Activated naive CD4-positive, alpha-beta T cell treated with anti-CD3 and anti-CD28 coated beads, Interleukin-2, amount 10 ng/mL, durations not matched to agents 5 hours and 36 hours (primary cell): ENCODE data around the gene SERTAD2. TPM values are rescaled to one million over a fixed set of nuclear protein-coding genes. Genes with fewer than 3 reads are reported as not detected.

Source experiments
- total RNA-seq, 2 experiments: library from RNA; stranded (reverse); gene quantifications; one replicate each; pipeline ENCODE4 v1.2.3, GENCODE V29; 2021

The SERTAD2 gene, protein sequence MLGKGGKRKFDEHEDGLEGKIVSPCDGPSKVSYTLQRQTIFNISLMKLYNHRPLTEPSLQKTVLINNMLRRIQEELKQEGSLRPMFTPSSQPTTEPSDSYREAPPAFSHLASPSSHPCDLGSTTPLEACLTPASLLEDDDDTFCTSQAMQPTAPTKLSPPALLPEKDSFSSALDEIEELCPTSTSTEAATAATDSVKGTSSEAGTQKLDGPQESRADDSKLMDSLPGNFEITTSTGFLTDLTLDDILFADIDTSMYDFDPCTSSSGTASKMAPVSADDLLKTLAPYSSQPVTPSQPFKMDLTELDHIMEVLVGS
- total RNA-seq, result 10 to 100 TPM; 17.3 to 18.1 TPM

DNA sequence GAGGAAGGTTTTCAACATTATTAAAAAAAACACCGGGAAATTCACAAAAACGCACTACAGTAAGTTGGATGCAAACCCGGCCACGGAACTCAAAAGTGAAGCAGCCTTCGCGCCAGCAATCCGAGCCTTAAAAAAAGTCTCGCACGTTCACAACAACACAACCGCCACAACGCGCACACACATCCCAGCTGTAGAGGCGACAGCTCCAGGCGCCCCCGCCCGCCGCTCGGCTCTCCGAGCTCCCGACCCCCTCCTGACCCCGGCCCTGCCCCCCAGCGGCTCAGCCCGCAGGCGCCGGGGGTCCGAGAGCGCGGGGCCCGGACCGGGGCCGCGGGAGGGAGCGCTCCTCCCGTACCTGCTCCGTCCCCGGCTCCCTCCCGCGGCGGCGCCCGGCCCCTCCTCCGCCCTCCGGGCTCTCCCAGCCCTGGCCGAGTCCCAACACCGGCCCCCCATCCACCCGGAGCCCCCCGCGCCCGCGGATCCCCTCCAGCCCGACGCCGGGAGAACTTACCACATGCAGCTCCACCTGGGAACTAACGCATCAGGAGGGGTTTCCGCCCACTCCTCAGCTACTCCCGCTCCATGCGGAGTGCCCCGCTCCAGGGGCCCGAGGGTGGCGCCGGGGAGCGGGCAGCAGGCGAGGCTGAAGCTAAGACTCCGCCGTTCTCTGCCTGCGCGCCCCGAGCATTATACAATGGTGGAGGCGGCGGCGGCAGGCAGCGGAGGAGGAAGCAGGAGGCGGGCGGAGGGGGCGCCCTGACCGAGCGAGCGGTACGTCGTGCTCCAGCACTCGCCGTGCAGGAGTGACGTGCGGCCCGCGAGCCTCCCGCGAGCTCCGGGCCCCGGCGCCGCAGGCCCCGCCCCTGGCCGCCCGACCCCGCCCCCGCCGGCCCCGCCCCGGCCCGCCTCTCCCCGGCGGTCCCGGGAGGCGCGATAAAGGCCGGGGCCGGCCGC lies at the start of gene SERTAD2:
Gene SERTAD2 (minus strand): TSS at position 805 of the 954 bp plus-strand sequence. CDS start 17,042 bp downstream, outside the sequence.

Other genes starting within 250 kb of the SERTAD2 start
- 1 to 10 TPM in 1 of 2 experiments, under 1 TPM in 1; 0.84 to 1.8 TPM for gene LGALSL, start 199.8 kb downstream of the SERTAD2 start, total RNA-seq
- 10 to 100 TPM; 32.2 to 34.1 TPM for gene AFTPH, start 129.6 kb downstream of the SERTAD2 start, total RNA-seq